SU-DHL-6 (cell line): ENCODE results near the gene SPRED2.

Source experiments
- EZH2phosphoT487 ChIP-seq: fragments of 200-600 bp; sonication (generic), shearing (Covaris generic); conservative IDR thresholded peaks from 2 replicates; pipeline ENCODE4 v1.6.1; 2018; ENCODE audit warnings: mild to moderate bottlenecking, antibody characterized with exemption, low read length, moderate library complexity, mixed read lengths
- TF ChIP-seq, protein P1 (sequence below): fragments of 200-600 bp; sonication (generic); IDR thresholded peaks from one replicate; pipeline ENCODE4 v1.5.1; 2017; ENCODE audit warnings: antibody characterized with exemption, mild to moderate bottlenecking, low read length, moderate library complexity; ENCODE audit not compliant: insufficient read depth, poor library complexity, severe bottlenecking

DNA sequence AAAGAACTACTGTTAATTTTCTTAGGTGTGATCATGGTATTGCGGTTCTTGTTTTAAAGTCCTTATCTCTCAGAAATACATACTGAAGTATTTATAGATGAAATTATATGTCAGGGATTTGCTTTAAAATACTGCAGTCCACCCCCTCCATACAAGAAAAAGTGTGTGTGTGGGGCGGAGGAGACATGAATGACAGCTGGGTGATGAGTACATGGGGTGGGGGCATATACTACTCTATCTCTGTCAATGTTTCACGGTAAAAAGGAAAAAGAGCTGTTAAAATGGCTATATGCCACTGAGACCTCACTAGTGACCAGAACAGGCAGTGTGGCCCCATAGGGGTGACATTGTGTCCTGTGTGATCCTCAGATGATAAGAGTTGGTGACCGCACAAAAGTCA, 54.1 kb downstream of the SPRED2 start:
- TF ChIP-seq, protein P1, sequence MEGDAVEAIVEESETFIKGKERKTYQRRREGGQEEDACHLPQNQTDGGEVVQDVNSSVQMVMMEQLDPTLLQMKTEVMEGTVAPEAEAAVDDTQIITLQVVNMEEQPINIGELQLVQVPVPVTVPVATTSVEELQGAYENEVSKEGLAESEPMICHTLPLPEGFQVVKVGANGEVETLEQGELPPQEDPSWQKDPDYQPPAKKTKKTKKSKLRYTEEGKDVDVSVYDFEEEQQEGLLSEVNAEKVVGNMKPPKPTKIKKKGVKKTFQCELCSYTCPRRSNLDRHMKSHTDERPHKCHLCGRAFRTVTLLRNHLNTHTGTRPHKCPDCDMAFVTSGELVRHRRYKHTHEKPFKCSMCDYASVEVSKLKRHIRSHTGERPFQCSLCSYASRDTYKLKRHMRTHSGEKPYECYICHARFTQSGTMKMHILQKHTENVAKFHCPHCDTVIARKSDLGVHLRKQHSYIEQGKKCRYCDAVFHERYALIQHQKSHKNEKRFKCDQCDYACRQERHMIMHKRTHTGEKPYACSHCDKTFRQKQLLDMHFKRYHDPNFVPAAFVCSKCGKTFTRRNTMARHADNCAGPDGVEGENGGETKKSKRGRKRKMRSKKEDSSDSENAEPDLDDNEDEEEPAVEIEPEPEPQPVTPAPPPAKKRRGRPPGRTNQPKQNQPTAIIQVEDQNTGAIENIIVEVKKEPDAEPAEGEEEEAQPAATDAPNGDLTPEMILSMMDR, result no peak
- no peak for TF ChIP-seq EZH2phosphoT487
